ENCODE measurements around the gene HOMER1.
A peak's percentile ranks its signal among the peaks of the same experiment; 100 is the strongest.

Gene HOMER1
- 4.9 to 41.5 (median 41.2) reads per million in 3 experiments for total RNA-seq

- peak; percentile 68 for DNase-seq
Observed at GRCh38 chr5:79513704-79514390, at the start of gene HOMER1. Gene HOMER1 (minus strand): TSS chr5:79514134. CDS start chr5:79512774, 1,360 bp downstream.

GRCh38 chr5:79563247-79563590 lies 49.3 kb upstream of the HOMER1 start:
- no peak for DNase-seq

GRCh38 chr5:79562351-79563246 lies 48.7 kb upstream of the HOMER1 start:
- no peak for DNase-seq

GRCh38 chr5:79561525-79561893 lies 47.6 kb upstream of the HOMER1 start:
- no peak for DNase-seq

- DNase-seq: no peak
Observed at GRCh38 chr5:79560771-79561524, 47.0 kb upstream of the HOMER1 start.

GRCh38 chr5:79555418-79555817 lies 41.5 kb upstream of the HOMER1 start:
- DNase-seq: no peak

- DNase-seq: no peak
Observed at GRCh38 chr5:79552984-79553383, 39.0 kb upstream of the HOMER1 start.

GRCh38 chr5:79547982-79548381 lies 34.0 kb upstream of the HOMER1 start:
- no peak for DNase-seq

- no peak for DNase-seq
Observed at GRCh38 chr5:79547429-79547822, 33.5 kb upstream of the HOMER1 start.

GRCh38 chr5:79546782-79547428 lies 33.0 kb upstream of the HOMER1 start:
- DNase-seq: no peak

- no peak for DNase-seq
Observed at GRCh38 chr5:79544131-79544530, 30.2 kb upstream of the HOMER1 start.

- DNase-seq: no peak
Observed at GRCh38 chr5:79540939-79541338, 27.0 kb upstream of the HOMER1 start.

- DNase-seq: no peak
Observed at GRCh38 chr5:79536193-79536906, 22.4 kb upstream of the HOMER1 start.

- DNase-seq: no peak
Observed at GRCh38 chr5:79535477-79536192, 21.7 kb upstream of the HOMER1 start.

GRCh38 chr5:79529110-79529509 lies 15.2 kb upstream of the HOMER1 start:
- DNase-seq: no peak

- no peak for DNase-seq
Observed at GRCh38 chr5:79527431-79527830, 13.5 kb upstream of the HOMER1 start.

- DNase-seq: no peak
Observed at GRCh38 chr5:79526928-79527327, 13.0 kb upstream of the HOMER1 start.

- no peak for DNase-seq
Observed at GRCh38 chr5:79526493-79526892, 12.6 kb upstream of the HOMER1 start.

GRCh38 chr5:79521156-79521555 lies 7.2 kb upstream of the HOMER1 start:
- DNase-seq: no peak

GRCh38 chr5:79518718-79519117 lies 4.8 kb upstream of the HOMER1 start:
- DNase-seq: no peak

- DNase-seq: no peak
Observed at GRCh38 chr5:79517601-79518000, 3.7 kb upstream of the HOMER1 start.

- DNase-seq: no peak
Observed at GRCh38 chr5:79516986-79517385, 3.1 kb upstream of the HOMER1 start.

Data from central memory CD4-positive, alpha-beta T cell (primary cell).